Measurements from ENCODE around the gene CALN1. TPM values are rescaled to one million over a fixed set of nuclear protein-coding genes. Genes with fewer than 3 reads are reported as not detected.

CALN1 gene
- total RNA-seq, 2 donors from 2014 or later = 4.3 to 6.9 TPM

GRCh38 chr7:71784180-71784579, 628.0 kb downstream of the CALN1 start:
- no peaks in the 10 kb centered on the region for H3K27me3 ChIP-seq (ENCODE audit: control insufficient read depth, insufficient read depth, low read length, poor library complexity, severe bottlenecking)
- H3K27ac Mint-ChIP-seq = no peak overlapping the region
- H3K36me3 Mint-ChIP-seq (ENCODE audit: low read depth) = peaks cover 20% of the 10 kb centered on the region
- H3K4me1 ChIP-seq (ENCODE audit: control insufficient read depth, insufficient read depth, low read length) = no peaks in the 10 kb centered on the region
- TF ChIP-seq CTCF (conservative IDR thresholded peaks at IDR 0.05) = no peak
- peaks cover 12% of the 10 kb centered on the region for H3K4me1 Mint-ChIP-seq
- no peaks in the 10 kb centered on the region for H3K36me3 ChIP-seq (ENCODE audit: control insufficient read depth, insufficient read depth, low read length)
- DNase-seq = no peak
- H3K9me3 ChIP-seq (ENCODE audit: control insufficient read depth, low read length) = peaks cover 22% of the 10 kb centered on the region
- 68 to 100% methylated on average over 1 to 3 of the region's 3 CpGs for WGBS, 2 experiments (ENCODE audit: insufficient coverage in 1 of 2, insufficient read length in 1 of 2)
- H3K9ac ChIP-seq (ENCODE audit: extremely low read depth, low read length, poor library complexity, severe bottlenecking) = no peak overlapping the region
- H3K27me3 Mint-ChIP-seq (ENCODE audit: insufficient read depth) = peaks cover 18% of the 10 kb centered on the region
- no peak overlapping the region for H3K4me3 ChIP-seq (ENCODE audit: low read length)
- peaks cover 28% of the 10 kb centered on the region for H3K9me3 Mint-ChIP-seq
- H3K4me3 Mint-ChIP-seq = no peak overlapping the region
- H3K27ac ChIP-seq (ENCODE audit: low read depth, low read length) = no peak overlapping the region

GRCh38 chr7:71783779-71784178, 628.4 kb downstream of the CALN1 start:
- Histone ChIP-seq H3K9ac (ENCODE audit: extremely low read depth, low read length, poor library complexity, severe bottlenecking) (no peak overlapping the region), H3K27ac (ENCODE audit: low read depth, low read length) (no peak overlapping the region), H3K9me3 (ENCODE audit: control insufficient read depth, low read length) (peaks cover 22% of the 10 kb centered on the region), H3K27me3 (ENCODE audit: control insufficient read depth, insufficient read depth, low read length, poor library complexity, severe bottlenecking) (no peaks in the 10 kb centered on the region), H3K36me3 (ENCODE audit: control insufficient read depth, insufficient read depth, low read length) (no peaks in the 10 kb centered on the region), H3K4me3 (ENCODE audit: low read length) (no peak overlapping the region), H3K4me1 (ENCODE audit: control insufficient read depth, insufficient read depth, low read length) (no peaks in the 10 kb centered on the region)
- TF ChIP-seq CTCF (conservative IDR thresholded peaks at IDR 0.05) = no peak
- peaks cover 12% of the 10 kb centered on the region for H3K4me1 Mint-ChIP-seq
- no peak overlapping the region for H3K4me3 Mint-ChIP-seq
- peaks cover 18% of the 10 kb centered on the region for H3K27me3 Mint-ChIP-seq (ENCODE audit: insufficient read depth)
- 94 to 100% methylated on average over 1 to 3 of the region's 3 CpGs for WGBS, 2 experiments (ENCODE audit: insufficient coverage in 1 of 2, insufficient read length in 1 of 2)
- peaks cover 27% of the 10 kb centered on the region for H3K9me3 Mint-ChIP-seq
- DNase-seq = no peak
- H3K27ac Mint-ChIP-seq = no peak overlapping the region
- H3K36me3 Mint-ChIP-seq (ENCODE audit: low read depth) = peaks cover 20% of the 10 kb centered on the region

- Histone ChIP-seq H3K9ac (ENCODE audit: extremely low read depth, low read length, poor library complexity, severe bottlenecking) (no peak overlapping the region), H3K36me3 (ENCODE audit: control insufficient read depth, insufficient read depth, low read length) (no peaks in the 10 kb centered on the region), H3K27me3 (ENCODE audit: control insufficient read depth, insufficient read depth, low read length, poor library complexity, severe bottlenecking) (no peaks in the 10 kb centered on the region), H3K27ac (ENCODE audit: low read depth, low read length) (no peak overlapping the region), H3K4me3 (ENCODE audit: low read length) (no peak overlapping the region), H3K9me3 (ENCODE audit: control insufficient read depth, low read length) (peaks cover 10% of the 10 kb centered on the region), H3K4me1 (ENCODE audit: control insufficient read depth, insufficient read depth, low read length) (no peaks in the 10 kb centered on the region)
- WGBS, 2 experiments (ENCODE audit: insufficient coverage in 1 of 2, insufficient read length in 1 of 2) = 80 to 85% methylated on average over 1 to 3 of the region's 3 CpGs
- Mint-ChIP-seq H3K4me1 (peaks cover 12% of the 10 kb centered on the region), H3K27ac (no peak overlapping the region), H3K4me3 (no peak overlapping the region), H3K9me3 (peaks cover 11% of the 10 kb centered on the region), H3K36me3 (ENCODE audit: low read depth) (peaks cover 11% of the 10 kb centered on the region), H3K27me3 (ENCODE audit: insufficient read depth) (peaks cover 18% of the 10 kb centered on the region)
- TF ChIP-seq CTCF (conservative IDR thresholded peaks at IDR 0.05) = no peak
- DNase-seq = no peak
Measured at GRCh38 chr7:71782051-71782450, 630.1 kb downstream of the CALN1 start.

All from endodermal cell (in vitro differentiated cells).